Naive B cell (primary cell): Measurements from ENCODE around the gene UBE2C. TPM values are rescaled to one million over a fixed set of nuclear protein-coding genes. Genes with fewer than 3 reads are reported as not detected.
A peak's percentile ranks its signal among the peaks of the same experiment; 100 is the strongest.

ENCODE experiments used
- ATAC-seq, 2 donors: fragments of 150-1000 bp; cut with Tn5 transposase; 2 replicates each; pipeline ENCODE4 v1.10.0; 2021; ENCODE audit warnings: low read depth in 2 of 2, mild to moderate bottlenecking in 2 of 2, moderate library complexity in 2 of 2
- DNase-seq: peaks from one replicate; pipeline ENCODE4 v3.0.0; 2022
- H3K27ac Mint-ChIP-seq, 6 donors: one replicate each; pipeline ENCODE4 v1.8.0; 2020 to 2022; ENCODE audit warnings: mild to moderate bottlenecking in 6 of 6, mixed read lengths in 6 of 6, moderate library complexity in 5 of 6, inconsistent platforms in 2 of 6
- H3K27me3 Mint-ChIP-seq, 3 donors: one replicate each; pipeline ENCODE4 v1.8.0; 2021 to 2022; ENCODE audit warnings: mixed read lengths in 3 of 3, mild to moderate bottlenecking in 1 of 3
- H3K36me3 Mint-ChIP-seq, 2 donors: one replicate each; pipeline ENCODE4 v1.8.0; 2020 to 2022; ENCODE audit warnings: mixed read lengths in 2 of 2, inconsistent platforms in 1 of 2, mild to moderate bottlenecking in 1 of 2
- H3K4me1 Mint-ChIP-seq, 3 donors: one replicate each; pipeline ENCODE4 v1.8.0; 2020 to 2022; ENCODE audit warnings: mixed read lengths in 3 of 3, inconsistent platforms in 1 of 3, mild to moderate bottlenecking in 1 of 3, moderate library complexity in 1 of 3
- H3K4me3 Mint-ChIP-seq, 8 donors: one replicate each; pipeline ENCODE4 v1.8.0; 2020 to 2022; ENCODE audit warnings: mild to moderate bottlenecking in 8 of 8, mixed read lengths in 8 of 8, moderate library complexity in 8 of 8, inconsistent platforms in 2 of 8
- H3K9me3 Mint-ChIP-seq, 7 donors: one replicate each; pipeline ENCODE4 v1.8.0; 2020 to 2022; ENCODE audit warnings: mixed read lengths in 7 of 7, mild to moderate bottlenecking in 5 of 7, inconsistent platforms in 2 of 7, moderate library complexity in 1 of 7
- polyA plus RNA-seq, 6 donors: library from polyadenylated mRNA; unstranded; fragments of 300-500 nt; fragmentation: Illumina TruSeq; gene quantifications; one replicate each; pipeline ENCODE4 v1.2.3, GENCODE V29; 2021; ENCODE audit warnings: low read depth in 6 of 6

The UBE2C gene
- polyA plus RNA-seq, 6 donors from 2014 or later, result 0.53 TPM; not detected in 5

DNA sequence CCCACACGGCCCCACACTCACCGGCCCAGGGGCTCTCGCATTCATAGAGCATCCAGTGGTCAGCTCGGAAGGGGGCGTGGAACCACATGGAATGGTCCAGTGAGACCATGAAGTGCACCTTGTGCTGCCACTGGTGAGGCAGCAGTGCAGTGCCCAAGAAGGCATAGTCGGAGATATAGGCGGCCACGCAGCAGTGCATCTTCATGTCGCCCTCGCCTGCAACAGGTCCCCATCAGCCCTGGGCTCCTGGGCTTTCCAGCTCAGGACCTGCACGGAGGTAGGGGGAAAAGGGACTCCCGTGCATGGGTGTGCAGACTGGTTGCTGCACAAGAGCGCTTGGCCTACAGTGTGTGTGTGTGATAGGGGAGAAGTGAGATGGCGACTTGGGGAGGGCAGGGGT lies 31.1 kb downstream of the UBE2C start:
- Mint-ChIP-seq H3K4me3 (no peak overlapping the region), H3K4me1 (peaks cover 16 to 20% (median 17%) of the 10 kb centered on the region in 3 donors), H3K36me3 (peaks cover 5 to 18% of the 10 kb centered on the region in 2 donors), H3K9me3 (no peaks in the 10 kb centered on the region), H3K27me3 (no peaks in the 10 kb centered on the region), H3K27ac (peak overlapping the region in 3 of 6 donors; percentile 28 to 65 (median 60))
- DNase-seq (no peak), ATAC-seq (no peak)

DNA sequence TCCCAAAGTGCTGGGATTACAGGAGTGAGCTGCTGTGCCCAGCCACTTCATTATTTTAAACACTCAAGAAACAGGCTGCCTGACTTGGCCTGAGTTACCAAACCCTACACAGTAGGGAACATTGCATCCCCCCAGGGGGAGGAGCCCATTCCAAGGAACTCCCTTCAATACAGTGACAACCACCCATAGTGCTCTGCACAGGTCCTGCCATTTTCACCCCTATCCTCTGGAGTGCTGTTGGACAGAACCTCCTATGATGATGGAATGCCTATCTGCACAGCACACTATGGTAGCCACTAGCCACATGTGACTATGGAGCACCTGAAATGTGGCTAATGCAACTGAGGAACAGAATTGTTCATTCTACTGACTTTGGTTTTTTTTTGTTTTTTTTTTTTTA lies 33.0 kb downstream of the UBE2C start:
- H3K27ac Mint-ChIP-seq, result no peak overlapping the region
- H3K4me3 Mint-ChIP-seq, result no peak overlapping the region
- no peak for DNase-seq
- peaks cover 5 to 24% of the 10 kb centered on the region in 2 donors for H3K36me3 Mint-ChIP-seq
- no peaks in the 10 kb centered on the region for H3K27me3 Mint-ChIP-seq
- no peak for ATAC-seq
- no peaks in the 10 kb centered on the region for H3K9me3 Mint-ChIP-seq
- H3K4me1 Mint-ChIP-seq, result peaks cover 16 to 23% (median 20%) of the 10 kb centered on the region in 3 donors

DNA sequence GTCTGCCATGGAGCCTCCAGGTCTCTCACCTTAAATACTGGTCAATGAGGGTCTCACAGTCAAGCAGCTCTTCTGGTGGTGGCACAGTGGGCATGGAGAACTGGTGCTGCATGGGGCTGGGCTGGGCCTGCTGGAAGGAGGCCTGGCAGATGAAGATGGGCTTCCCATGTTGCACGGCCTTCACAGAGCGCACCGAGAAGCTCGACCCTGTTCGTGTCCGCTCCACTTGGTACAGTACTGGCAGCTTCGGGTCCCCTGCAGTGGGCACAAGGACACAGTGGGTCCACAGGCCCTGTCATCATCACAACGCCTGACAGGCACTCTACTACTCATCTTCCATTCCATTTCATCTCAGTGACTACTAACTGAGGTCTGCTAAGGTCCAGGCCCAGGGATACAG lies 36.0 kb downstream of the UBE2C start:
- peaks cover 5 to 20% of the 10 kb centered on the region in 2 donors for H3K36me3 Mint-ChIP-seq
- H3K4me1 Mint-ChIP-seq, result peaks cover 2 to 7% (median 5%) of the 10 kb centered on the region in 3 donors
- DNase-seq, result no peak
- no peaks in the 10 kb centered on the region for H3K27me3 Mint-ChIP-seq
- no peak for ATAC-seq
- no peaks in the 10 kb centered on the region for H3K9me3 Mint-ChIP-seq
- no peak overlapping the region for H3K4me3 Mint-ChIP-seq
- peak overlapping the region in 1 of 6 donors; percentile 38 for H3K27ac Mint-ChIP-seq

DNA sequence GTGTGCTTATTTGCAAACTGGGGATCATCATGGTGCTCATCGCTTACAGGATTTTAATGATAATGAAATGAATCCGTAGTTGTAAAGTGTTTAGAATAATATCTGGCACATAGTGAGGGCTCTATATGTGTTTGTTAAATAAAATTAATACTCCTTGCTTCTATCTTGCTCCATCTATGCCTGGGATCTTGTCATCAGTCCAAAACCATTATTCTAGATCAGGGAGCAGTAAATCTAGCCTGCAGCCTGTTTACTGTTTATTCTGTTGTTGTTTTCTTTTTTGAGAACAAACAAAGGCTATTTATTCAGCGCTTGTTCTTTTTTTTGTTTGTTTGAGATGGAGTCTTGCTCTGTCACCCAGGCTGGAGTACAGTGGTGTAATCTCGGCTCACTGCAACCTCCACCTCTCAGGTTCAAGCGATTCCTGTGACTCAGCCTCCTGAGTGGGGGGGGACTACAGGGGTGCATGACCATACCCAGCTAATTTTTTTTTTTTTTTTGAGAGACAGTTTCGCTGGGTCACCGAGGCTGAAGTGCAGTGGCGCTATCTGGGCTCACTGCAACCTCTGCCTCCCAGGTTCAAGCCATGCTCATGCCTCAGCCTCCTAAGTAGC lies 36.6 kb downstream of the UBE2C start:
- Mint-ChIP-seq H3K9me3 (no peaks in the 10 kb centered on the region), H3K27me3 (no peaks in the 10 kb centered on the region), H3K4me3 (no peak overlapping the region), H3K27ac (peak overlapping the region in 1 of 6 donors; percentile 17), H3K4me1 (peaks cover 4 to 7% (median 5%) of the 10 kb centered on the region in 3 donors), H3K36me3 (peaks cover 5 to 13% of the 10 kb centered on the region in 2 donors)
- no peak for ATAC-seq
- DNase-seq, result no peak

DNA sequence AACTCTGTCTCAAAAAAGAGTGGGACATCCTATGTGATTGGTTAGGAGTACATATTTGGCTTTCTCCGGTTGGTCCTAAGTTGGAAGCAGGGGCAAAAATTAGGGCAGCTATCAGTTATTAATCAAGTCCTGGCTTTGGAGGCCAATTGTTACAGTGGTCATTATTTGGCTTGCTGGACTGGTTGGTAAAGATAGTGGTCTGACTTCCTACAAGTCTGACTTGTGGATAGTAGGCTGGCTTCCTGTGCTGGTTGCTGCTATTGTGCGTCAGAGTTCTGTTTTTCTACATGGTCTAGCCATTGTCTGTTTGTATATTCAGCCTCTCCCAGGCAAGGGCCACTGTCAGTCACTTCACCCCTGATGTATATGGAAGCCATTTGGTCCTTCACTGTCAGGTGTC lies 37.8 kb downstream of the UBE2C start:
- H3K4me1 Mint-ChIP-seq, result peaks cover 4 to 15% (median 14%) of the 10 kb centered on the region in 3 donors
- peaks cover 0 to 8% of the 10 kb centered on the region in 2 donors for H3K36me3 Mint-ChIP-seq
- H3K27ac Mint-ChIP-seq, result no peak overlapping the region
- H3K9me3 Mint-ChIP-seq, result no peaks in the 10 kb centered on the region
- DNase-seq (no peak), ATAC-seq (no peak)
- H3K4me3 Mint-ChIP-seq, result peak overlapping the region in 1 of 8 donors; percentile 20
- H3K27me3 Mint-ChIP-seq, result no peaks in the 10 kb centered on the region

DNA sequence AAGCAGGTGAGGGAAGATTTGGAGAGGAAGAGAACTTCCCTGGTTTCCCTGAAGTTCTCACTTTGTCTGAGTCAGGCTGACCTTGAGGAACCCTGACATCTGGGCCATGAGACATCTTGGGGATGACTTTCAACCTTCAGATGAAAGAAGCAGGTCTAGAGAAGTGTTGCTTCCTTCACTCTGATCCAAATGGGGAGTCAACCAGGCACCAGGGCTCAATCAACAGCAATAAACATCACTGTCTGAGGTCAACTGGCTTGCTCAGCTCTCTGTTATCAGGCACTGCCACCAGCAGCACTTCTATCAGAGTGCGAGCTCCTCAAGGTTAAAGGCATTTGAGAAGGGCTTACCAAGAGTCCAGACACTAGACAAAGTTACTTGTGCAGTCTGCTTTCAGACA lies 38.5 kb downstream of the UBE2C start:
- Mint-ChIP-seq H3K9me3 (no peaks in the 10 kb centered on the region), H3K36me3 (peaks cover 0 to 8% of the 10 kb centered on the region in 2 donors), H3K27ac (no peak overlapping the region), H3K27me3 (no peaks in the 10 kb centered on the region), H3K4me1 (peaks cover 4 to 17% (median 15%) of the 10 kb centered on the region in 3 donors), H3K4me3 (no peak overlapping the region)
- ATAC-seq (no peak), DNase-seq (no peak)

DNA sequence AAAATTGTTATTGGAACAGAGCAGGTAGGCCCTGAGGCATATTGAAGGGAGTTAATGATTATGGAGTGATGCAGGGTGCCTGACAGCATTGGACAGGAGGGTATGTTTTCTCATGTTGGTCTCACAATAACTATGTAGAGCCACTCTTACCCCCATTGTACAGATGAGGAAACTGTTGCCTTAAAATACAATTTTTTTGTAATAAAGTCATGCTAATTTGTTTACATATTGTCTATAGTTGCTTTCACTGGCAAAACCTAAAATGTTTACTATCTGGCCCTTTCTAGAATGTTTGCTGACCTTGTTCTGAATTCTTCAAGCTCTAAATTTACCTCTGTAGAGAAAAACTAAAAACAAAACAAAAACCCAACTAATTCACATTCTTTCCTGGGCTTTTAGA lies 39.1 kb downstream of the UBE2C start:
- DNase-seq (no peak), ATAC-seq (no peak)
- no peak overlapping the region for H3K4me3 Mint-ChIP-seq

DNA sequence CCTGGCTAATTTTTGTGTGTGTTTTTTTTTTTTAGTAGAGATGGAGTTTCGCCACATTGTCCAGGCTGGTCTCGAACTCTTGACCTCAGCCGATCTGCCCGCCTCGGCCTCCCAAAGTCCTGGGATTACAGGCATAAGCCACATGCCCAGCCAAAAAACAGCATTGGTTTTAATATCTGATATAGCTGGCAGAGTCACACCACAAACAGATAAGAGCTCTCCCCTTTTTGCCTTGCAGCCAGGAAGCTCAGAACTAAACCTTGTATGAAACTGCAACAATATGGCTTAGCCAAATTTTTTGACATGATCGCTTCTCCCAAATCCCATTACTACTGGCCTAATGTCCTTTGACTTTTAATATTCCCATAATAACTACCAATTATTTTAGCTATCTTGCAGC lies 39.9 kb downstream of the UBE2C start:
- Mint-ChIP-seq H3K9me3 (no peaks in the 10 kb centered on the region), H3K4me1 (peaks cover 9 to 30% (median 26%) of the 10 kb centered on the region in 3 donors), H3K4me3 (peak overlapping the region in 1 of 8 donors; percentile 25), H3K36me3 (peaks cover 0 to 8% of the 10 kb centered on the region in 2 donors), H3K27ac (no peak overlapping the region), H3K27me3 (no peaks in the 10 kb centered on the region)
- no peak for ATAC-seq
- DNase-seq, result no peak

More for the DNA sequence above, 39.1 kb downstream of the UBE2C start:
- Mint-ChIP-seq H3K4me1 (peaks cover 5 to 23% (median 21%) of the 10 kb centered on the region in 3 donors), H3K27me3 (no peaks in the 10 kb centered on the region), H3K9me3 (no peaks in the 10 kb centered on the region), H3K27ac (no peak overlapping the region), H3K36me3 (peaks cover 0 to 8% of the 10 kb centered on the region in 2 donors)

DNA sequence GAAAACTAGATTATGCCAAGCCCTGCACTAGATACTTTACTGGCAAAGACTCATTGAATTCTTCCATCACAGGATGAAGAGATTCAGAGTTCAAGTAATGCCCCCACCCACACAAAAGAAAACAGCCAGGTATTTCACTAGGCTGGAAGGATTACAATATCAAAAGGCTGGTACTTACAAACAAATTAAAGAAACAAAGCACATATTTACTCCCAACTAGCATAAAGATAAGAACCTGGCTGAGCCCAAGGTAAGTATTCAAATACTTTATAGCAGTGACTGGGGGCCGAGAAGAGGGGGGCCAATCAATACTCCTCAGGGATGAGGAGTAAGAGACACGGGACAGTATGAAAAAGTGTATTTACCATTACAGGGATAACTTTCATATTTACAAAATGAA lies 41.0 kb downstream of the UBE2C start:
- no peaks in the 10 kb centered on the region for H3K9me3 Mint-ChIP-seq
- peaks cover 0 to 6% of the 10 kb centered on the region in 2 donors for H3K36me3 Mint-ChIP-seq
- peaks cover 19 to 38% (median 29%) of the 10 kb centered on the region in 3 donors for H3K4me1 Mint-ChIP-seq
- ATAC-seq, result no peak
- peak overlapping the region in 1 of 8 donors; percentile 68 for H3K4me3 Mint-ChIP-seq
- no peaks in the 10 kb centered on the region for H3K27me3 Mint-ChIP-seq
- no peak overlapping the region for H3K27ac Mint-ChIP-seq
- DNase-seq, result no peak

DNA sequence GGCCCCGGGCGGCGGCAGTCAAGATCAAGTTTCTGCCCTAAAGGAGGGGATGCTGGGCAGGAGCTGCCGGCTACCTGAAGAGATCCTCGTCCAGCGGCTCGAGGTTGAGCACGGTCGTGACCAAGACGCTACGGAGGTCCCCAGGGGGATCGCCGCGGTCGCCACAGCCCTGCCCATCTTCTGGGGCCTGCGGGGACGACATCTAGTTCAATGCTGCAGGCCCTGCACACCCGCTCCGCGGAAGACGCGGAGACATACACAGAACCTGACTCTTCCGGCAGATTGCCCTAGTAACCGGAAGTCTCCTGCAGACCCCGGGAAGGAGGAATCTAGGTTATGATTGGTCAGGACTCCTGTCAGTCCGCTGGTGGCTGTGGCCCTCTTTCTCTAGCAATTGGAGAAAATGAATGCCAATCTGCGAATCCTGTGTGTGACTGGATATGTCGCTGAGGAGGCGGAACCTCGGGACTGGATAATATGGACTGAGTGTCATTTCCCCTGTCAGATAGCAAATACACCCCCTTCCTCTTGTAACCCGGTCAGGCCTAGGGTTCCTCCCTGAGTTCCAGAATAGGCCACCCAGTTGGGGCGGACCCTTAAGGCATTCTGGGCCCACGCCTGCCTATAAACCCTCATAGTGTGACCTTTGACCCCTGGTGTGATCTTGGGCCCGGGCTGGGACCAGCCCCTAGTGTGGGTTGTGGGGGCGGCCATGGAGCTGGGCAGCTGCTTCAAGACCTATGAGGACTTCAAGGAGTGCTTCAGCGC lies 44.9 kb downstream of the UBE2C start, which contains the start of the genes ACOT8 and ZSWIM3:
Gene ACOT8 (minus strand): TSS at position 279 of the 768 bp plus-strand sequence. CDS start 77 bp downstream, at position 202.
Gene ZSWIM3 (plus strand): TSS at position 501 of the 768 bp plus-strand sequence. CDS start 212 bp downstream, at position 713.
- peak within 1 kb of the TSS; percentile 91 to 97 (median 93) for H3K27ac Mint-ChIP-seq
- peak; percentile 97 for ATAC-seq
- H3K4me1 Mint-ChIP-seq, result peaks cover 28 to 47% (median 46%) of the 10 kb centered on the region in 3 donors

DNA sequence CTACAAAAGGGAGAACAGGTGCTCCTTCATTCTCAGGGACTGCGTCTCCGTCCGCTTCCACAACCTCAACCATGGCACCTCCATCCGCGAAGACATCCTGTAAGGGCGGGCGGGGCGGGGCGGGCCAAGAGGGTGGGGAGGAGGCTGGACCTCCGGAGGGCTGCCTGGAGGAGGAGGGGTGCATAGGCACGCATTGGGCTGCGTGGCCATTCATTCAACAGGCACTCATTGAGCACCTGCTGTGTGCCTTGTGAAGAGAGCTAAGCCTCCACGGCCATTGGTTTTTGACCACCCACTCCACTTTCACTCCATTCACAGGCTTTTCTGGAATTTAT lies 45.4 kb downstream of the UBE2C start:
- ATAC-seq (peak; percentile 2 to 4), DNase-seq (no peak)
- Mint-ChIP-seq H3K9me3 (no peaks in the 10 kb centered on the region), H3K4me3 (peak overlapping the region; percentile 91 to 99 (median 95)), H3K27me3 (no peaks in the 10 kb centered on the region), H3K4me1 (peaks cover 28 to 47% (median 46%) of the 10 kb centered on the region in 3 donors), H3K27ac (peak overlapping the region; percentile 91 to 97 (median 93)), H3K36me3 (peaks cover 6 to 11% of the 10 kb centered on the region in 2 donors)

More for the DNA sequence above, 44.9 kb downstream of the UBE2C start, which contains the start of the genes ACOT8 and ZSWIM3:
- H3K4me3 Mint-ChIP-seq, result peak within 1 kb of the TSS; percentile 91 to 99 (median 95)
- H3K9me3 Mint-ChIP-seq, result no peaks in the 10 kb centered on the region
- peak; percentile 98 for DNase-seq
- peaks cover 6 to 11% of the 10 kb centered on the region in 2 donors for H3K36me3 Mint-ChIP-seq
- no peaks in the 10 kb centered on the region for H3K27me3 Mint-ChIP-seq

DNA sequence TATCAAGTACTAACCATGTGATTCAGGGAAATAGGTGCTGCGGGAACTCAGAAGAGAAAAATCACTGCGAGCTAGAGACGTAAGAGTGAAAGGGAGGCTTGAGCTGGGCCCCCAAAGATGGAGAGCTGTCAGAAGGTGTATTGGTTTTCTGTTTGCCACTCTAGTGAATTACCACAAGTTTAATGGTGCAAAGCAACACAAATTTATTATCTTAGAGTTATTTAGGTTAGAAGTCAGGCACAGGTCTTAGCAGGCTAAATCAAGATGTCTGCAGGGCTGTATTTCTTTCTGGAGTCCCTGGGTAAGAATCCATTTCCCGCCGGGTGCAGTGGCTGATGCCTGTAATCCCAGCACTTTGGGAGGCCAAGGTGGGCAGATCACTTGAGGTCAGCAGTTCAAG lies 47.5 kb downstream of the UBE2C start:
- no peaks in the 10 kb centered on the region for H3K9me3 Mint-ChIP-seq
- no peak overlapping the region for H3K27ac Mint-ChIP-seq
- peaks cover 31 to 42% (median 40%) of the 10 kb centered on the region in 3 donors for H3K4me1 Mint-ChIP-seq
- peak overlapping the region in 1 of 8 donors; percentile 69 for H3K4me3 Mint-ChIP-seq
- ATAC-seq, result no peak
- H3K36me3 Mint-ChIP-seq, result peaks cover 6 to 11% of the 10 kb centered on the region in 2 donors
- no peaks in the 10 kb centered on the region for H3K27me3 Mint-ChIP-seq
- DNase-seq, result no peak

DNA sequence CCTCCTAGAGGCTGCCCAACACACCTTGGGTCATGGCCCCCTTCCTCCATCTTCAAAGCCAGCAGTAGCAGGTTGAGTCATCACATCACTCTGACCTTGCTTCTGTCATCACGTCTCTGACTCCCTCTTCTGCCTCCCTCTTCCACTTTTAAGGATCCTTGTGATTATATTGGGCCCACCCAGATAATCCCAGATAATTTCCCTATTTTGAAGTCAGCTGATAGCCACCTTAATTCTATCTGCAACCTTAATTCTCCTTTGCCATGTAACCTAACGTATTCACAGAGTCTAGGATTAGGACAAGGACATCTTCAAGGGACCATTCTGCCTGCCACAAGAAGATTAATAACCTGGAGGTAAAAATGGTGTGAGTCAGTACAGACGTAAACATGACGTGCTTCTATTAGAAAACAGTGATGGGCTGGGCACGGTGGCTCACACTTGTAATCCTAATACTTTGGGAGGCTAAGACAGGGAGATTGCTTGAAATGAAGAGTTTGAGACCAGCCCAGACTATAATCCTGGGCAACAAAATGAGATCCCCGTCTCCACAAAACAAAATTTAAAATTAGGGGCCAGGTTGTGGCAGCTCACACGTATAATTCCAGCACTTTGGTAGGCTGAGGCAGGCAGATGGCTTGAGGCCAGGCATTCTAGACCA lies 48.2 kb downstream of the UBE2C start:
- peaks cover 31 to 39% (median 37%) of the 10 kb centered on the region in 3 donors for H3K4me1 Mint-ChIP-seq
- no peak for ATAC-seq
- H3K27me3 Mint-ChIP-seq, result no peaks in the 10 kb centered on the region
- H3K27ac Mint-ChIP-seq, result peak overlapping the region in 2 of 6 donors; percentile 75 to 84
- peak overlapping the region in 1 of 8 donors; percentile 69 for H3K4me3 Mint-ChIP-seq
- H3K9me3 Mint-ChIP-seq, result no peaks in the 10 kb centered on the region
- H3K36me3 Mint-ChIP-seq, result peaks cover 6 to 11% of the 10 kb centered on the region in 2 donors
- DNase-seq, result no peak
